GM19372 (cell line): Measurements from ENCODE around the gene RADIL.
"Not testable (repeated sequence)": the region's sequence is repeated elsewhere in the genome, so short reads cannot be mapped to it uniquely, and the experiment has no call there.

Experiments used
- ATAC-seq: cut with Tn5 transposase; IDR thresholded peaks from one replicate; pipeline ENCODE4 v1.9.1; 2021; ENCODE audit warnings: mild to moderate bottlenecking, low read depth, moderate library complexity; ENCODE audit not compliant: unreplicated experiment

RADIL gene

GRCh38 chr7:4809666-4810065 lies 73.8 kb downstream of the RADIL start:
- no peak for ATAC-seq

- ATAC-seq = no peak
Measured at GRCh38 chr7:4809091-4809591, 74.4 kb downstream of the RADIL start.

GRCh38 chr7:4808565-4808964 lies 75.0 kb downstream of the RADIL start:
- ATAC-seq = no peak

- no peak for ATAC-seq
Measured at GRCh38 chr7:4808026-4808425, 75.5 kb downstream of the RADIL start.

- no peak for ATAC-seq
Measured at GRCh38 chr7:4807598-4808016, 75.9 kb downstream of the RADIL start.

- ATAC-seq = no peak
Measured at GRCh38 chr7:4806983-4807597, 76.4 kb downstream of the RADIL start.

GRCh38 chr7:4805984-4806300 lies 77.6 kb downstream of the RADIL start:
- ATAC-seq = no peak

GRCh38 chr7:4805110-4805983 lies 78.2 kb downstream of the RADIL start:
- no peak for ATAC-seq

GRCh38 chr7:4803397-4804241 lies 79.9 kb downstream of the RADIL start:
- no peak for ATAC-seq

- not testable (repeated sequence) for ATAC-seq
Measured at GRCh38 chr7:4802577-4802976, 80.9 kb downstream of the RADIL start.

GRCh38 chr7:4801839-4802231 lies 81.7 kb downstream of the RADIL start:
- no peak for ATAC-seq

GRCh38 chr7:4800926-4801838 lies 82.3 kb downstream of the RADIL start:
- no peak for ATAC-seq

GRCh38 chr7:4800487-4800886 lies 83.0 kb downstream of the RADIL start:
- no peak for ATAC-seq

GRCh38 chr7:4799508-4800268 lies 83.8 kb downstream of the RADIL start:
- no peak for ATAC-seq

- ATAC-seq = no peak
Measured at GRCh38 chr7:4798706-4799235, 84.7 kb downstream of the RADIL start.

- peak; percentile 66 for ATAC-seq
Measured at GRCh38 chr7:4797858-4798705, 85.4 kb downstream of the RADIL start.

GRCh38 chr7:4796453-4796852 lies 87.1 kb downstream of the RADIL start:
- ATAC-seq = no peak
